Activated CD8-positive, alpha-beta T cell treated with anti-CD3 and anti-CD28 coated beads, Interleukin-2, amount 10 ng/mL, durations not matched to agents 7 days and 5 days (primary cell): ENCODE measurements around the gene HIC1. TPM values are rescaled to one million over a fixed set of nuclear protein-coding genes. Genes with fewer than 3 reads are reported as not detected.

ENCODE experiments used
- ATAC-seq: fragments of 150-1000 bp; cut with Tn5 transposase; one replicate; pipeline ENCODE4 v1.10.0; 2021; ENCODE audit warnings: moderate library complexity
- CTCF ChIA-PET: fragments of 350-600 bp; sonication (Branson Sonifier 250); formaldehyde crosslinking; loops from one replicate; lab custom pipeline; 2021; ENCODE audit warnings: antibody characterized with exemption; lab: Charles Lee
- POLR2A ChIA-PET: fragments of 350-600 bp; sonication (Branson Sonifier 250); formaldehyde crosslinking; loops from one replicate; lab custom pipeline; 2021; ENCODE audit warnings: antibody characterized with exemption; lab: Charles Lee
- DNase-seq: peaks from one replicate; pipeline ENCODE4 v3.0.0-alpha.2; 2020
- H3K27ac Mint-ChIP-seq: one replicate; pipeline ENCODE4 v1.8.0; 2021; ENCODE audit warnings: mild to moderate bottlenecking, mixed read lengths
- H3K27me3 Mint-ChIP-seq: one replicate; pipeline ENCODE4 v1.8.0; 2021; ENCODE audit warnings: low read depth, mixed read lengths
- H3K36me3 Mint-ChIP-seq: one replicate; pipeline ENCODE4 v1.8.0; 2021; ENCODE audit warnings: low read depth, mixed read lengths
- H3K4me1 Mint-ChIP-seq: one replicate; pipeline ENCODE4 v1.8.0; 2021; ENCODE audit warnings: low read depth, mixed read lengths
- H3K4me3 Mint-ChIP-seq: one replicate; pipeline ENCODE4 v1.8.0; 2021; ENCODE audit warnings: mild to moderate bottlenecking, mixed read lengths
- H3K9me3 Mint-ChIP-seq: one replicate; pipeline ENCODE4 v1.8.0; 2022; ENCODE audit warnings: mixed read lengths; ENCODE audit not compliant: insufficient read depth
- total RNA-seq, 2 experiments: library from RNA; stranded (reverse); gene quantifications; one replicate each; pipeline ENCODE4 v1.2.3, GENCODE V29; 2021

Gene HIC1
- total RNA-seq, 2 experiments from 2014 or later: 66.8 to 70.8 TPM

DNA sequence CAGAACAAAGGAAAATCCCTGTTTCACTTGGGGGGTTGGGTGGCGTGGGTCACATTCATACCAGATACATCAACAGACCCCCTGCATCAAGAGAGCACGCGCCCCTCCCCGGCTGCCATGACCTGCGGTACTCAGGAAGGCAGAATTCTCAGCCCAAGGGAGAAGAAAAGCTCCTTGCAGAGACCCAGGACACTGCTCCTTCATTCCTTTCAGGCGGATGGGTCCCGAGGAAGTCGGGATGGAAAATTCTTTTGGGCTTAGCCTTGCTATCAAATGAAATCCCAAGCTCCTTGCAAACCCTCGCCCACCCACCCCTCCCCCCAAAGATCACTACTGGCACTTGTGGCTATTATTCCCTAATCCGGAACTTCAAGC, 40.6 kb downstream of the HIC1 start:
- no peak for DNase-seq
- H3K4me1 Mint-ChIP-seq: peaks cover 44% of the 10 kb centered on the region
- no peak overlapping the region for H3K4me3 Mint-ChIP-seq
- no peak overlapping the region for H3K27ac Mint-ChIP-seq
- H3K9me3 Mint-ChIP-seq: no peaks in the 10 kb centered on the region
- peaks cover 21% of the 10 kb centered on the region for H3K36me3 Mint-ChIP-seq
- ChIA-PET CTCF (interaction anchor here (1.6 to 10.9 kb wide), 2 partner anchors 39 to 150 kb away, joined by 14 to 89 read pairs; partner anchors contain the start of gene HIC1), POLR2A (interaction anchor here (1.0 kb wide), 1 partner anchor 23 kb away, joined by 3 read pairs; no protein-coding TSS in a partner anchor)
- no peaks in the 10 kb centered on the region for H3K27me3 Mint-ChIP-seq
- no peak for ATAC-seq

DNA sequence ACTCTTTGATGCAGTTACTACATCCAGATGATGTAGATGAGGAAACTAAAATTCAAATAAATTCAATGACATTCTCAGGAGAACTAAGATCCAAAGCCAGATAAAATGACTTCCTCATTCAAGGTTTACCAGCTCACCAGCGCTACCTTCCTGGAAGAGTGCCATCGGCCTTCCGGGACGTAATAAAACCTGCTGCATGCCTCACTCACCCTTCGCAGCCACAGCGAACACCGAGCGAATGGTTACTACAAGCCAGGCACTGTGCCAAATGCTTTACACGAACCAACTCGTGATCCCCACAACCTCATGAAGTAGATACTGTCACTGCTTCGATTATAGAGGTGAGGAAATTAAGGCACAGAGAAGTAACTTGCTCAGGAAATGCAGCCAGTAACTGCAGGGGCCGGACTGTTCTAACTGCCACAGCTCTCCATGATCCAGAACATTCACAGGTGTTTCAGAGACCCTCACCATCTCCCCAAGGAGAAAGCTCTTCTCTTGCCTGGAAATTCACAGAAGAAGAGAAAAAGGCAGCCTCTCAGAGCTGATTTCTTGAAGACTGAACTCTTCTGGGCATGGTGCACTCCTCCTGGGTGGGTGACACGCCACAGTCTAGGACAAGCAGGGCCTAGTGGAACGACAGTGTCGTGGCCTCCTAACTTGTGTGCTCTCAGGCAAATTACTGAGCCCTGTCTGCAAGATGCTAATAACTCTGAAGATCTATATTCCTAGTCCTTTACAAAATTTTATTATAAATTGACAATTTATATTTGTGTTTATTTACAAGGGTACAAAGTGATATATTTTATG, 46.8 kb downstream of the HIC1 start:
- ChIA-PET POLR2A (interaction anchor here (1.1 kb wide), 1 partner anchor 12 kb away, joined by 3 read pairs; no protein-coding TSS in a partner anchor), CTCF (interaction anchor here (0.8 to 2.2 kb wide), 5 partner anchors 14 to 251 kb away, joined by 3 to 11 read pairs (median 3); no protein-coding TSS in a partner anchor)
- peak overlapping the region; percentile 86 for H3K27ac Mint-ChIP-seq
- peak overlapping the region; percentile 34 for H3K4me3 Mint-ChIP-seq
- H3K27me3 Mint-ChIP-seq: no peaks in the 10 kb centered on the region
- DNase-seq (peak; percentile 68), ATAC-seq (peak; percentile 87)
- no peaks in the 10 kb centered on the region for H3K9me3 Mint-ChIP-seq
- peaks cover 30% of the 10 kb centered on the region for H3K36me3 Mint-ChIP-seq
- H3K4me1 Mint-ChIP-seq: peaks cover 61% of the 10 kb centered on the region

- peak overlapping the region; percentile 2 for H3K27ac Mint-ChIP-seq
Measured at GRCh38 chr17:2102931-2103809, 48.3 kb downstream of the HIC1 start.

DNA sequence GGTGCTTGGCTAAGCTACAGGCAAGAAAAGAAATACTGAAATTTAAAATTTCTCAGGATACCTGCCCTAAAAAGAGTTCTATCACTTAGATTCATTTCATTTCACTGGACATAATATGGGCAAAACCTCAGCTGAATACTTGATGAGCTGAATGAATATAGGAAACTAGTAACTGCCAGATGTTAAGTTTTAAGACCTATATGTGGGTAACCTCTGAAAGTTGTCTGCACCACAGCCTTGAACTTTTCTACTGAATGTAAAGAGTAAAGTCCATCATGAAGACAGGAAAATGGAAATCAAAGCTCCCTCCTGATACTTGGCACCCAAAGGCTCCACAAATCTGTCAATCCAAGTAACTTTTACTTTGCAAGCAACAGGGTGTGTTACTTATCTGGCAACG, 50.8 kb downstream of the HIC1 start:
- no peak for ATAC-seq
- CTCF ChIA-PET: interaction anchor here (1.0 to 3.3 kb wide), 3 partner anchors 16 to 139 kb away, joined by 3 to 13 read pairs (median 6); no protein-coding TSS in a partner anchor
- H3K27me3 Mint-ChIP-seq: no peaks in the 10 kb centered on the region
- H3K36me3 Mint-ChIP-seq: peaks cover 19% of the 10 kb centered on the region
- DNase-seq: no peak
- H3K4me3 Mint-ChIP-seq: no peak overlapping the region
- H3K4me1 Mint-ChIP-seq: peaks cover 50% of the 10 kb centered on the region
- no peak overlapping the region for H3K27ac Mint-ChIP-seq
- POLR2A ChIA-PET: interaction anchor here (1.0 kb wide), 1 partner anchor 19 kb away, joined by 3 read pairs; no protein-coding TSS in a partner anchor
- H3K9me3 Mint-ChIP-seq: no peaks in the 10 kb centered on the region

More at GRCh38 chr17:2102931-2103809, 48.3 kb downstream of the HIC1 start:
- Mint-ChIP-seq H3K36me3 (peaks cover 24% of the 10 kb centered on the region), H3K9me3 (no peaks in the 10 kb centered on the region), H3K4me3 (no peak overlapping the region), H3K4me1 (peaks cover 57% of the 10 kb centered on the region), H3K27me3 (no peaks in the 10 kb centered on the region)
- ATAC-seq: no peak
- ChIA-PET CTCF (interaction anchor here (1.1 to 1.7 kb wide), 3 partner anchors 13 to 35 kb away, joined by 3 to 4 read pairs (median 4); no protein-coding TSS in a partner anchor), POLR2A (interaction anchor here (0.7 to 1.7 kb wide), 2 partner anchors 9 to 341 kb away, joined by 3 to 5 read pairs; no protein-coding TSS in a partner anchor)
- DNase-seq: no peak

- H3K4me3 Mint-ChIP-seq: no peak overlapping the region
- H3K27me3 Mint-ChIP-seq: no peaks in the 10 kb centered on the region
- H3K9me3 Mint-ChIP-seq: no peaks in the 10 kb centered on the region
- CTCF ChIA-PET: interaction anchor here (1.5 to 3.3 kb wide), 3 partner anchors 17 to 138 kb away, joined by 4 to 13 read pairs (median 6); no protein-coding TSS in a partner anchor
- ATAC-seq (no peak), DNase-seq (no peak)
- H3K27ac Mint-ChIP-seq: no peak overlapping the region
- H3K4me1 Mint-ChIP-seq: peaks cover 42% of the 10 kb centered on the region
- POLR2A ChIA-PET: no interaction called here
- peaks cover 19% of the 10 kb centered on the region for H3K36me3 Mint-ChIP-seq
Measured at GRCh38 chr17:2106308-2106955, 51.5 kb downstream of the HIC1 start.

- H3K4me1 Mint-ChIP-seq: peaks cover 41% of the 10 kb centered on the region
- DNase-seq (no peak), ATAC-seq (no peak)
- CTCF ChIA-PET: interaction anchor here (1.8 to 3.3 kb wide), 2 partner anchors 17 to 86 kb away, joined by 4 to 13 read pairs; no protein-coding TSS in a partner anchor
- no peaks in the 10 kb centered on the region for H3K9me3 Mint-ChIP-seq
- peaks cover 21% of the 10 kb centered on the region for H3K36me3 Mint-ChIP-seq
- no peak overlapping the region for H3K4me3 Mint-ChIP-seq
- H3K27me3 Mint-ChIP-seq: no peaks in the 10 kb centered on the region
- no peak overlapping the region for H3K27ac Mint-ChIP-seq
- POLR2A ChIA-PET: interaction anchor here (1.0 kb wide), 1 partner anchor 16 kb away, joined by 3 read pairs; no protein-coding TSS in a partner anchor
Measured at GRCh38 chr17:2107050-2107449, 52.1 kb downstream of the HIC1 start.

- peaks cover 40% of the 10 kb centered on the region for H3K4me1 Mint-ChIP-seq
- CTCF ChIA-PET: interaction anchor here (1.8 to 3.3 kb wide), 3 partner anchors 18 to 138 kb away, joined by 4 to 13 read pairs (median 4); no protein-coding TSS in a partner anchor
- POLR2A ChIA-PET: interaction anchor here (1.0 kb wide), 1 partner anchor 17 kb away, joined by 3 read pairs; no protein-coding TSS in a partner anchor
- no peak for ATAC-seq
- no peaks in the 10 kb centered on the region for H3K27me3 Mint-ChIP-seq
- H3K9me3 Mint-ChIP-seq: no peaks in the 10 kb centered on the region
- H3K36me3 Mint-ChIP-seq: peaks cover 21% of the 10 kb centered on the region
- H3K27ac Mint-ChIP-seq: no peak overlapping the region
- DNase-seq: no peak
- H3K4me3 Mint-ChIP-seq: no peak overlapping the region
Measured at GRCh38 chr17:2107506-2107905, 52.6 kb downstream of the HIC1 start.

GRCh38 chr17:2108170-2108569, 53.3 kb downstream of the HIC1 start:
- Mint-ChIP-seq H3K4me1 (peaks cover 36% of the 10 kb centered on the region), H3K4me3 (no peak overlapping the region), H3K36me3 (peaks cover 14% of the 10 kb centered on the region), H3K27ac (no peak overlapping the region), H3K9me3 (no peaks in the 10 kb centered on the region), H3K27me3 (no peaks in the 10 kb centered on the region)
- ATAC-seq (no peak), DNase-seq (no peak)
- ChIA-PET POLR2A (no interaction called here), CTCF (interaction anchor here (1.8 to 3.3 kb wide), 3 partner anchors 18 to 137 kb away, joined by 4 to 13 read pairs (median 4); no protein-coding TSS in a partner anchor)

DNA sequence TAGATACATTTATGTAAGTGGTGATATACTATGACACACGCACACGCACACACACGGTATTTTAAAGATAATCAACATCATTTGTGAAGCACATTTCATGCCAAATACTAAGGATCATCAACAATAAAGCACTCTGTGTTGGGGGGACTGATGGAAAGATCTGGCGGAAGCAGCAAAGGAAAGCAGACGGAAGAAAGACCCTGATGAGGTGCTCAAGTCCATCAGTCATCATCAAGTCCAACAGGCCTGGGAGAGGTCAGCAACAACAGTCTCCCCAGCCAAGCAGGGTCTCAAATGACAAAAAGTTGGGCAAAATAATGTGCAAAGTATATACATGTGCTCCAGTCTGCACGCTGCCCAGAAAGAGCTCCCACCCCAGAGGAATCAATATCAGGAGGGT, 55.5 kb downstream of the HIC1 start:
- H3K27me3 Mint-ChIP-seq: no peaks in the 10 kb centered on the region
- no peak overlapping the region for H3K4me3 Mint-ChIP-seq
- ATAC-seq (no peak), DNase-seq (no peak)
- peaks cover 27% of the 10 kb centered on the region for H3K4me1 Mint-ChIP-seq
- H3K27ac Mint-ChIP-seq: no peak overlapping the region
- ChIA-PET CTCF (no interaction called here), POLR2A (no interaction called here)
- H3K36me3 Mint-ChIP-seq: peaks cover 9% of the 10 kb centered on the region
- H3K9me3 Mint-ChIP-seq: no peaks in the 10 kb centered on the region

GRCh38 chr17:2111691-2112090, 56.8 kb downstream of the HIC1 start:
- ChIA-PET CTCF (no interaction called here), POLR2A (interaction anchor here (1.2 kb wide), 1 partner anchor 10 kb away, joined by 3 read pairs; no protein-coding TSS in a partner anchor)
- Mint-ChIP-seq H3K27ac (no peak overlapping the region), H3K9me3 (no peaks in the 10 kb centered on the region), H3K4me3 (no peak overlapping the region), H3K4me1 (peaks cover 15% of the 10 kb centered on the region), H3K27me3 (no peaks in the 10 kb centered on the region), H3K36me3 (peaks cover 8% of the 10 kb centered on the region)
- no peak for ATAC-seq
- no peak for DNase-seq
